AG10803 (cell line): ENCODE measurements around the gene AQP12B.

Source experiments
- DNase-seq: peaks from one replicate; pipeline ENCODE4 v3.0.0; 2010; ENCODE audit warnings: low read depth
- H3K4me3 ChIP-seq: 2 replicates; pipeline ENCODE4 v1.5.1; 2011; ENCODE audit warnings: mild to moderate bottlenecking, low read length, control low read depth
- CTCF ChIP-seq: conservative IDR thresholded peaks from 2 replicates; pipeline ENCODE4 v1.5.1; 2011; ENCODE audit warnings: mild to moderate bottlenecking, low read length, control low read depth, inconsistent platforms

The AQP12B gene

DNA sequence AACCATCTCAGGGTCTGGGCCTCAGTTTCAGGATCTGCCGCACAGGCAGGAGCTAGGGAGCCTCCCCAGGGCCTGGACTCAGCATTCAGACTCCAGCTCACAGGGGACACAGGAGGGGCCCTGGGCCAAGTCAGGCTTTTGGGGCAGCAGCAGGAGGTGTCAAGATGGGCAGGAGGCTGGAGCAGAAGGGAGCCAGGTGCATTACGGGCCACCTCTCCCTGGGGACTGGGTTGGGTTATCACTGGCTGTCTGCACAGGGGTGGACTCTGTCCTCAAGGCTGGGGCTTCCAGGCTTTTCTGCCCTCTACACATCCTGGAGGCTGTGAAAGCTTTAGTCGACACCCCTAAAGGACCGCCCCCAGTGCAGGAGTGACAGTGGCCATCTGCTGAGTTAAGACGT is 29.0 kb upstream of the AQP12B start:
- no peak overlapping the region for H3K4me3 ChIP-seq
- no peak for DNase-seq
- no peak for TF ChIP-seq CTCF

DNA sequence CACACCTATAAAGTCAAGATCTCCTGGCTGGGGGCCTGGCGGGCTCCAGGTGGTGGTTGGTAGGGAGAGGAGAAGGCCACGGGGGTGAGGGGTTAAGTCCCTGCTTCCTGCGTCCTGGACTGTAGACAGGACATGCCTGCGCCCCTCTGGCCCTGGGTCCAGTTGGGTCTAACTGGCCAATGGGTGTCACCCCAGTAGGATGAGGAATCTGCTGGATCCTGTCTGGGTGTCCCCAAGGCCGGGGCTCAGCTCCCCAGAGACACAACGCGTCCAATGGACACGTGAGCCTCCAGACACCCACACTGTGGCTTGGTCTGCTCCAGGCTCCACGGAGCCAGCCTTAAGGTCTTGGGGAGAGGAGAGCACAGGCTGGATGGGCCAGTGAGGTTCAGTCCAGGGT is 28.6 kb upstream of the AQP12B start:
- no peak for TF ChIP-seq CTCF
- H3K4me3 ChIP-seq, result no peak overlapping the region
- no peak for DNase-seq

GRCh38 chr2:240708457-240708856 is 25.8 kb upstream of the AQP12B start:
- no peak overlapping the region for H3K4me3 ChIP-seq
- TF ChIP-seq CTCF, result no peak
- no peak for DNase-seq

GRCh38 chr2:240707821-240708220 is 25.1 kb upstream of the AQP12B start:
- H3K4me3 ChIP-seq, result no peak overlapping the region
- TF ChIP-seq CTCF, result no peak

DNA sequence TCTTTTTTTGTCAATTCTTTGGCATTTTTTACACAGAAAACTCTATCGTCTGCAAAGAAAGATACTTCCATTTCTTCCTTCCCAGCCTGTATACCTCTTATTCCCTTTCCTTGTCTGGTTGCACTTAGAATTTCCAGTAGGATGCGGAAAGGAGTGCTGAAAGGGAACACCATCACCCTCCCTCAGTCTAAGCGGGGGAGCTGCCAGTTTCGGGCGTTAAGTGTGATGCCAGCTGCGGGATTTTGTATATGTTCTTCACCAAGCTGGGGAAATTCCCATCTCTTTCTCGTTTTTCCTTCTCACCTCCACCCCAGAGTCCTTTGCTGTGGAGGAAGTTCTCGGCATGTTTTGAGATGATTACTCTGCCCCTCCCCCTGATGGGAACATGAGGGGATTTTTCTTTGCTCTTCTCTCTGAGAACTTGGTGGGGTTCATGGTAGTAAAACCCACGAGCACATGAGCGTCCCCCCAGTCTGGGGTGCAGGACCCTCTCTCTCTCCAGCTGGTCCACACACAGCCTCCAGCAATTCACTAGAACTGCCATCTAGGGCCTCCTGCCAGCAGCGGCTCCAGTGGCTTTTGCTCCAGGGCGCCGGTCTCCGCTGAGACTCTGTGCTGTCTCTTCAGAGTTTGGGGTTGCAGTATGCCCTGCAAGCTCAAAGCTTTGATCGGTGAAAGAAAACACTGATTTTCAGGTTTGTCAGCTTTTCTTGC is 24.5 kb upstream of the AQP12B start:
- no peak for DNase-seq
- TF ChIP-seq CTCF, result no peak
- no peak overlapping the region for H3K4me3 ChIP-seq

More at GRCh38 chr2:240707821-240708220, 25.1 kb upstream of the AQP12B start:
- no peak for DNase-seq

DNA sequence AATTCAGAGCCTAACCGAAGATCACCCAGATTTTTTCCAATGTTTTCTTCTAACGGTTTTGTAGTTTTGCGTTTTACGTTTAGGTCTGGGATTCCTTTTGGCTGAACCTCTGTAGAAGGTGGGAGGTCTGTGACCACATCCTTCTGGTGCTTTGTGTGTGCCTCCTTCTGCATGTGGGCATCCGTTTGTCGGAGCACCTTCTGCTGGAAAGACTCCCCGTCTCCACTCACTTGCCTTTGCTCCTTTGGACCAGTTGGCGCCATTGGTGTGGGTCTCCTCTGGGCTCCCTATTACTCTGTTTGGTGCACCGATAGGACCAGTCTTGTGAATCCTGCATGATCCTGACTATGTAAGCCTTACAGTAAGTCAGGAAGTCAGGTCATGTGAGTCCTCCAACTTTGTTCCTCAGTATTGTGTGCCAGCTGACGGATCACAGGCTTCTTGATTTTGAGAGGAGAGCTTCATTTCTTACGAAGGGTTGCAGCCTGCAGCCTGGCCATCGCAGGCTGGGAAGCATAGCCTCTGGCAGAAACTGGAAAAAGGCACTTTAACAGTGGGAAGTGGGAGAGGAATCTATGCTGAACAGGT is 22.6 kb upstream of the AQP12B start:
- no peak for TF ChIP-seq CTCF
- no peak for DNase-seq
- no peak overlapping the region for H3K4me3 ChIP-seq

- DNase-seq, result no peak
- no peak overlapping the region for H3K4me3 ChIP-seq
- TF ChIP-seq CTCF, result no peak
Observed at GRCh38 chr2:240704651-240705050, 22.0 kb upstream of the AQP12B start.
